Epithelial cell of esophagus (primary cell): ENCODE data around the gene HOOK2.

Experiments used
- DNase-seq: peaks from one replicate; pipeline ENCODE4 v3.0.0; 2010; ENCODE audit warnings: low read depth
- H3K4me3 ChIP-seq: 2 replicates; pipeline ENCODE4 v1.5.1; 2011; ENCODE audit warnings: mild to moderate bottlenecking, low read length, control low read depth
- TF ChIP-seq, protein P1 (sequence below): IDR thresholded peaks from 2 replicates; pipeline ENCODE4 v1.5.1; 2011; ENCODE audit warnings: low read depth, mild to moderate bottlenecking, low read length, control low read depth, inconsistent platforms; ENCODE audit not compliant: insufficient read depth; ENCODE audit errors: missing control alignments

The HOOK2 gene

GRCh38 chr19:12723381-12723640 is 52.0 kb downstream of the HOOK2 start:
- H3K4me3 ChIP-seq, result peak overlapping the region; percentile 99
- TF ChIP-seq, protein P1, sequence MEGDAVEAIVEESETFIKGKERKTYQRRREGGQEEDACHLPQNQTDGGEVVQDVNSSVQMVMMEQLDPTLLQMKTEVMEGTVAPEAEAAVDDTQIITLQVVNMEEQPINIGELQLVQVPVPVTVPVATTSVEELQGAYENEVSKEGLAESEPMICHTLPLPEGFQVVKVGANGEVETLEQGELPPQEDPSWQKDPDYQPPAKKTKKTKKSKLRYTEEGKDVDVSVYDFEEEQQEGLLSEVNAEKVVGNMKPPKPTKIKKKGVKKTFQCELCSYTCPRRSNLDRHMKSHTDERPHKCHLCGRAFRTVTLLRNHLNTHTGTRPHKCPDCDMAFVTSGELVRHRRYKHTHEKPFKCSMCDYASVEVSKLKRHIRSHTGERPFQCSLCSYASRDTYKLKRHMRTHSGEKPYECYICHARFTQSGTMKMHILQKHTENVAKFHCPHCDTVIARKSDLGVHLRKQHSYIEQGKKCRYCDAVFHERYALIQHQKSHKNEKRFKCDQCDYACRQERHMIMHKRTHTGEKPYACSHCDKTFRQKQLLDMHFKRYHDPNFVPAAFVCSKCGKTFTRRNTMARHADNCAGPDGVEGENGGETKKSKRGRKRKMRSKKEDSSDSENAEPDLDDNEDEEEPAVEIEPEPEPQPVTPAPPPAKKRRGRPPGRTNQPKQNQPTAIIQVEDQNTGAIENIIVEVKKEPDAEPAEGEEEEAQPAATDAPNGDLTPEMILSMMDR, result no peak
- no peak for DNase-seq

DNA sequence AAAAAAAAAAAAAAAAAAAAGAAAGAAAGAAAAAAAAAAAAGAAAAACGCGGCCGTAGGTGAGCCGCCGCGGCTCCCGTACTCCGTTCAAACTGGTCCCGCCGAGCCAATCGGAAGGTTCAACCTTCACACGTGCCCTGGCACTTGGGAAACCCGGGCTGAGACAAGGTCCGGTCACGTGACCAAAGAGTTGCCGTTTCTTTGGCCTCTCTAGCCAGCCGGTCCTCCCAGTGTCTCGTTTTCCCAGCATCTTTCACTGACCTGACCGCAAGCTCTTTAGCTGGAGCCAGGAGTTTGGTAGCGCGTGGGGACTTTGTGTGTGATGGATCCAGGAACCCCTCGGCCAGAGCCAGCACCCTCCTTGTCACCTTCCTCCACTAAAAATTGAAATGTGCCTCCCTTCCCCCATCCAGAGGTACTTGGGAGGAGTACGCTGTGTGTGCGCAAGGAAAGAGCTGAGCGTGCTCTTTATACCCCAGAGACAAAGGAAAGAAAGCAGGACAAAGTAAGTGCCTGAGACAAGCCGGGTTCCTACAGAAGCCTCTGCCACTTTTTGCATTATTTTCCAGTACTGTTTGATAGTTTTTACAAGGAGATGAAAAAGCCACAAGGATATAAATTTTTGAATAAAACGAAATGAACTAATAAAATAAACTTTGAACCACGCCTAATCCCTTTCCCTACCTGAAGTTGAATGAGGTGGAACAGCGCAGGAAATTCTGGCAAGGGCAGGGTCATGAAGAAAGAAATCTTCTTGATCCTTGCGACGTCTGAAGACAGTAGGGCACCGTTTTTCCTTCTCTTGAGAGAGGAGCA is 52.6 kb downstream of the HOOK2 start:
- peak; percentile 100 for DNase-seq
- TF ChIP-seq, protein P1, result no peak
- H3K4me3 ChIP-seq, result peak overlapping the region; percentile 99

- peak; percentile 63 for DNase-seq
- peak overlapping the region; percentile 99 for H3K4me3 ChIP-seq
- TF ChIP-seq, protein P1, result no peak
These were observed 53.4 kb downstream of the HOOK2 start for GRCh38 chr19:12721656-12722565.

DNA sequence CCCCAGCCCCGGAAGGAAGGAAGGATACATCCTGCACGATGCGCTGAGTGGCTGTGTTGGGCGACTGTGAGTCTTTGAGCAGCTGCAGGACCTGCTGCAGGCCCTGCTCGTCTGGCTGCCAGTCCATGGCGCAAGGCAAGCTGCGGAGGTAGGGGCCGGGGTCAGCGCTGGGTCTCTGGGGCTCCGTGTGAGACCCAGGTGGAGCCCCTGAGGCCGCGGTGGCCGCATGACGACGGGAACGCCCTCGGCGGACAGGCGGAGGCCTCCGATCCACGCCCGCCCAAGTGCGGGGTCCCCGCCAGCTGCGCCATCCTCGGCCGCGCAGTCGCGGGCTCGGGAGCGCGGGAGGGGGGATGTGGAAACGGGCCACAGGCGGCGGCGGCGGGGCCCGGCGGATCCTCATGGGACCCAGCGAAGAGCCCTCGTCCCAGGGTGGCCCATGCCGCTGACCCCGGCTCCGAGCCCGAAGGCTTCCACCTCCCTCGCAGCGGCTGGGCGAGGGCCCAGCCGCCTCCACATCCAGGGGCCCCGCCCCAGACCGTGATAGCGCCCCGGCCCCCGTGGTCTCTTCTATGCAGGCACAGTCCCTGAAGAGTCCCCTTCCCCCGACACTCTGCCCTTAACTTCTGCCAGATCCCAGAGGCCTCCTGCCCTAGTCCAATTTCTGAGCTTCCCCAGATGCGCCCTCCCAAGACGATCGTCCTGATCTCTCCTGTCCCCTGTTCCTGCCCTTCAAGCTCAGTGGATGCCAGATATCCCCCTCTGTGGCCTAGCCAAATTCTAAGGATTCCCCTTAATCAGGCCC is 54.3 kb downstream of the HOOK2 start:
- H3K4me3 ChIP-seq, result peak overlapping the region; percentile 99
- peak; percentile 21 for DNase-seq

DNA sequence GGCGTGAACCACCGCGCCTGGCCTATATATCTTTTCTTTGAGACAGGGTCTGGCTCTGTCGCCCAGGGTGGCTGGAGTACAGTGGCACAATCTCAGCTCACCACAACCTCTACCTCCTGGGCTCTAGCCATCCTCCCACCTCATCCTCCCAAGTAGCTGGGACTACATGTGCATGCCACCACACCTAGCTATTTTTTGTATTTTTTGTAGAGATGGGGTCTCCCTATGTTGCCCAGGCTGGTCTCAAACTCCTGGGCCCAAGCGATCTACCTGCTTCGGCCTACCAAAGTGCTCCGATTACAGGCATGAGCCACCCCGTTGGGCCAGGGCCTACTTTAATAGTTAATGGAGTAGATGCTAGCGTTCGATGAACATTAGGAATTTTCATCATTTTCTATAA is 55.1 kb downstream of the HOOK2 start:
- peak overlapping the region; percentile 99 for H3K4me3 ChIP-seq
- TF ChIP-seq, protein P1, result no peak
- DNase-seq, result no peak

More for the DNA sequence above, 54.3 kb downstream of the HOOK2 start:
- TF ChIP-seq, protein P1, result no peak

DNA sequence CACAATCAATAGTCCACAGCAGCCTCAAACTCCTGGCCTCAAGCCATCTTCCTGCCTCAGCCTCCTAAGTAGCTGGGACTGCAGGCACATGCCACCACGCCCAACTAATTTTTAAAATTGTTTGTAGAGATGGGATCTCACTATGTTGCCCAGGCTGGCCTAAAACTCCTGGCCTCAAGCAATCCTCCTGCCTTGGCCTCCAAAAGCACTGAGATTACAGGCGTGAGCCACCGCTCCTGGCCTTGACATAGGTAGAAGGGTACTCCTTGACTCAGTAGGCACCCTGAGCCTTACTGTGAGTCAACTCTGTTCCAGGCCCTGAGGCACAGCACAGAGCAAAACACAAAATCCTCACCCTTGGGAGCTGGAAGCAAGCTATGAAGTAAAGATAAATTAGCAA is 59.4 kb downstream of the HOOK2 start:
- DNase-seq, result no peak
- TF ChIP-seq, protein P1, result no peak
- no peak overlapping the region for H3K4me3 ChIP-seq
